Measurements from ENCODE around the gene INSYN2B. TPM values are rescaled to one million over a fixed set of nuclear protein-coding genes. Genes with fewer than 3 reads are reported as not detected.
A peak's percentile ranks its signal among the peaks of the same experiment; 100 is the strongest.

The INSYN2B gene
- total and polyA plus RNA-seq, 2 donors (not counting 1 experiment from before 2014, with no cell fraction given) = not detected

GRCh38 chr5:169935762-169936161 lies 44.5 kb downstream of the INSYN2B start:
- Histone ChIP-seq H3K36me3 (replicated peaks in 1 of 2; ENCODE audit: control extremely low read depth in 1 of 2, control insufficient read depth in 1 of 2, extremely low read depth in 1 of 2, insufficient read depth in 2 of 2, low read length in 1 of 2) (peaks cover 0 to 24% of the 10 kb centered on the region in 2 experiments), H4K20me1 (ENCODE audit: control insufficient read depth, insufficient read depth, low read length, poor library complexity, severe bottlenecking) (peaks cover 20% of the 10 kb centered on the region), H3K4me2 (replicated peaks; ENCODE audit: low read depth, low read length, poor library complexity, severe bottlenecking) (no peak overlapping the region), H3K27ac (ENCODE audit: low read length in 2 of 2) (no peak overlapping the region), H3K27me3 (replicated peaks in 1 of 4; ENCODE audit: control extremely low read depth in 1 of 4, control insufficient read depth in 3 of 4, insufficient read depth in 4 of 4, low read length in 3 of 4) (no peaks in the 10 kb centered on the region), H2AFZ (ENCODE audit: insufficient read depth, low read depth, low read length, poor library complexity, severe bottlenecking) (no peak overlapping the region), H3K4me1 (ENCODE audit: control insufficient read depth in 2 of 2, insufficient read depth in 2 of 2, low read length in 2 of 2) (peaks cover 10 to 12% of the 10 kb centered on the region in 2 donors), H3K79me2 (ENCODE audit: control insufficient read depth, insufficient read depth, low read length) (peaks cover 5% of the 10 kb centered on the region), H3K9me3 (ENCODE audit: control extremely low read depth in 1 of 3, control insufficient read depth in 2 of 3, insufficient read depth in 1 of 3, low read length in 2 of 3) (no peaks in the 10 kb centered on the region), H3K4me3 (ENCODE audit: control extremely low read depth in 1 of 5, extremely low read depth in 1 of 5, insufficient read depth in 1 of 5, low read depth in 2 of 5, low read length in 4 of 5) (no peak overlapping the region), H3K9ac (ENCODE audit: low read length) (no peak overlapping the region)
- intact Hi-C loops (cut with micrococcal nuclease) = no loop called here
- TF ChIP-seq CTCF (IDR thresholded peaks at IDR 0.05) = no peak
- TF ChIP-seq EZH2 (IDR thresholded peaks at IDR 0.05; ENCODE audit: borderline replicate concordance, insufficient read depth, low read depth, low read length, poor library complexity, severe bottlenecking) = no peak
- Mint-ChIP-seq H3K27me3 (no peaks in the 10 kb centered on the region), H3K4me3 (no peak overlapping the region), H3K9me3 (ENCODE audit: insufficient read depth) (no peaks in the 10 kb centered on the region), H3K27ac (peak overlapping the region; percentile 22), H3K4me1 (peaks cover 39% of the 10 kb centered on the region)
- ChIA-PET CTCF (no interaction called here), POLR2A (no interaction called here)
- no CpG with 5 or more reads among the region's 5 CpGs for WGBS (ENCODE audit: insufficient coverage)
- DNase-seq (no peak), ATAC-seq (ENCODE audit: low read depth) (no peak)

GRCh38 chr5:169934990-169935389 lies 45.3 kb downstream of the INSYN2B start:
- WGBS (ENCODE audit: insufficient coverage) = 94% methylated on average over 5 of the region's 7 CpGs
- peaks cover 0 to 27% of the 10 kb centered on the region in 2 experiments for H3K36me3 ChIP-seq (replicated peaks in 1 of 2; ENCODE audit: control extremely low read depth in 1 of 2, control insufficient read depth in 1 of 2, extremely low read depth in 1 of 2, insufficient read depth in 2 of 2, low read length in 1 of 2)
- DNase-seq = no peak
- H3K4me3 ChIP-seq (ENCODE audit: control extremely low read depth in 1 of 5, extremely low read depth in 1 of 5, insufficient read depth in 1 of 5, low read depth in 2 of 5, low read length in 4 of 5) = no peak overlapping the region
- peaks cover 10 to 12% of the 10 kb centered on the region in 2 donors for H3K4me1 ChIP-seq (ENCODE audit: control insufficient read depth in 2 of 2, insufficient read depth in 2 of 2, low read length in 2 of 2)
- peak overlapping the region in 1 of 2 donors; percentile 23 for H3K27ac ChIP-seq (ENCODE audit: low read length in 2 of 2)
- no peak for ATAC-seq (ENCODE audit: low read depth)
- intact Hi-C loops (cut with micrococcal nuclease) = no loop called here
- Mint-ChIP-seq H3K4me3 (no peak overlapping the region), H3K9me3 (ENCODE audit: insufficient read depth) (no peaks in the 10 kb centered on the region), H3K4me1 (peaks cover 39% of the 10 kb centered on the region), H3K27me3 (no peaks in the 10 kb centered on the region), H3K27ac (peak overlapping the region; percentile 2)
- H2AFZ ChIP-seq (ENCODE audit: insufficient read depth, low read depth, low read length, poor library complexity, severe bottlenecking) = no peak overlapping the region
- H3K27me3 ChIP-seq (replicated peaks in 1 of 4; ENCODE audit: control extremely low read depth in 1 of 4, control insufficient read depth in 3 of 4, insufficient read depth in 4 of 4, low read length in 3 of 4) = no peaks in the 10 kb centered on the region
- ChIA-PET POLR2A (no interaction called here), CTCF (no interaction called here)
- H3K9me3 ChIP-seq (ENCODE audit: control extremely low read depth in 1 of 3, control insufficient read depth in 2 of 3, insufficient read depth in 1 of 3, low read length in 2 of 3) = no peaks in the 10 kb centered on the region
- H3K4me2 ChIP-seq (replicated peaks; ENCODE audit: low read depth, low read length, poor library complexity, severe bottlenecking) = no peak overlapping the region
- peaks cover 18% of the 10 kb centered on the region for H4K20me1 ChIP-seq (ENCODE audit: control insufficient read depth, insufficient read depth, low read length, poor library complexity, severe bottlenecking)
- TF ChIP-seq EZH2 (IDR thresholded peaks at IDR 0.05; ENCODE audit: borderline replicate concordance, insufficient read depth, low read depth, low read length, poor library complexity, severe bottlenecking) (no peak), CTCF (IDR thresholded peaks at IDR 0.05) (no peak)
- peaks cover 3% of the 10 kb centered on the region for H3K79me2 ChIP-seq (ENCODE audit: control insufficient read depth, insufficient read depth, low read length)
- H3K9ac ChIP-seq (ENCODE audit: low read length) = no peak overlapping the region

Measured in B cell (primary cell).